ENCODE results near the gene HDAC7.
"Not testable (repeated sequence)": the region's sequence is repeated elsewhere in the genome, so short reads cannot be mapped to it uniquely, and the experiment has no call there.

Gene HDAC7

DNA sequence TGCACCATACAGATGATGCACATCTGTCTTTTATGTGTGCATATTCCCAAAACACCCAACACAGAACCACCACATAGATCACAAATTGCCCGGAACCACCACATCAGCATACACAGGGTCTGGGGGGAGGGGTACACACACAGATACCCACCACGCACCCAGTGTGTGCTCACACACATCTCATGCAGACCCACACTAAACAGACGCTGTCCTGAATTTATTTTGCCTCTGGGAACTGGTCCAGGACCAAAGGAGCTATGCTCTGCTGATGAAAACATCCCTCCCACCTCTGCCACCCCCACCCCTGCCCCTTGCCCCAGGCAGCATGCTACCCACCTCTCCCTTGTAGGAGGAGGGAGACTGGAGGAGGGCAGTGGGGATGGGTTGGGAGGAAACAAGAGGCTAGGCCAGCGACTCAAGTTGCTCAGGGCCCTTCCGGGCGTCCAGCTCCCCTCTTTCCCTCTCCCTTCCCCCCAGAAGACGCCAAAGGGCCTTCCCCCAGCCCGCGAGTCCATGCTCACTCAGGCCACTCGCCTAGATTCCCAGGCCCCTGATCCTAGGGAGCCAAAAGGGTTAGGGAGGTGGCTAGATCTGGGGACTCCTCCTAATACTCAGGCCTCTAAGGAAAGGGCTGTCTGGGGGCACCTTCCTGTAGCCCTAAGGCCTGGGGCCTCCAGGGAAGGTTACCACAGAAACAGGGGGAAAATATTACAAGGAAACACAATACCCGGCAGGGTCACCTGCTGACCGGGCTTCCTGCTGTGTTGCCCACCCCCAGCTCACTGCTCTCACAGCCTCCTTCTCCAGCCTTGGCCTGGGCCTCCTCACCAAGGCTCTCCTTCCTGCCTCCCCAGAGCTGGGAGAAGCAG, 3.1 kb downstream of the HDAC7 start:
- Mint-ChIP-seq H3K27me3 (ENCODE audit: low read depth) (no peaks in the 10 kb centered on the region), H3K9me3 (no peaks in the 10 kb centered on the region), H3K36me3 (ENCODE audit: low read depth) (peaks cover 42% of the 10 kb centered on the region), H3K27ac (peak overlapping the region; percentile 100), H3K4me1 (ENCODE audit: low read depth) (peaks cover 69% of the 10 kb centered on the region), H3K4me3 (peak overlapping the region; percentile 91)

- Mint-ChIP-seq H3K27ac (peak overlapping the region; percentile 100), H3K36me3 (ENCODE audit: low read depth) (peaks cover 51% of the 10 kb centered on the region), H3K4me1 (ENCODE audit: low read depth) (peaks cover 72% of the 10 kb centered on the region), H3K4me3 (peak overlapping the region; percentile 91)
- not testable (repeated sequence) for H3K9me3 Mint-ChIP-seq; H3K27me3 Mint-ChIP-seq (ENCODE audit: low read depth)
Measured at GRCh38 chr12:47815447-47815846, 4.3 kb downstream of the HDAC7 start.

GRCh38 chr12:47814539-47815170, 5.0 kb downstream of the HDAC7 start:
- Mint-ChIP-seq H3K4me3 (peak overlapping the region; percentile 86), H3K27me3 (ENCODE audit: low read depth) (no peaks in the 10 kb centered on the region), H3K4me1 (ENCODE audit: low read depth) (peaks cover 74% of the 10 kb centered on the region), H3K9me3 (no peaks in the 10 kb centered on the region), H3K27ac (peak overlapping the region; percentile 100), H3K36me3 (ENCODE audit: low read depth) (peaks cover 51% of the 10 kb centered on the region)

- H3K27me3 Mint-ChIP-seq (ENCODE audit: low read depth): no peaks in the 10 kb centered on the region
Measured at GRCh38 chr12:47813511-47814196, 6.0 kb downstream of the HDAC7 start.

DNA sequence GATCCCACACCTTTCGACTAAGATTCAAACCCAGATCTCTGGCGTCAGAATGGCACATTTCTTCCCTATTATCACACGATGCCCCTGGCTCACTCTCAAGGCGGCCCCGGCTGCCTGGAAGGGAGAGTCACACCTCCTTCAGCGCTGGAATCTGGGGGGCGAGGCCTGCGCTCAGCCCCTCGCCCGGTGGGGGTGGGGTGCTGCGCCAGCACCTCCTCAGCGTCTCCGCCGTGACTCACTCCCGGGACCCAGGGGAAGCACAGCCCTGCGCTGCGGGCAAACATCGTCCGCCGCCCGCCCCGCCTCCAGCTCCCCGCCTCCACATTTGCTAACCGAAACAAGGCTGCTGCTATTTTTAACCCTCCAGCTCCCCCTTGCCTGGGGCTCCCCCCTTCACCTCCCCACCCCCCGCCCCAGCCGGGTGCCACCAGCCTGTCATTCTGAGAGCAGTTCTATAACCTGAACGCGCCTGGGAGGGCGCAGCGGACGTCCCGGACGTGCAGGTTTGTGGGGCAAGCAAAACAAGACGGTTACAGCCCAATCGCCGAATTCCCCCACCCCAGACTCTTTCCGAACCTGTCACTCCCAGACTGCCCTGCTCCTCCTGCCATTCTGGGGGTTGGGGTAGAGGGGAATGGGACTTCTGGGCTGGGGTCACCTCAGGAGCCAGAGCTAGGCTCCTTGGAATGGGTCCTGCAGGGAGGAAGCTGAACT, 6.7 kb downstream of the HDAC7 start:
- Mint-ChIP-seq H3K27ac (peak overlapping the region; percentile 100), H3K9me3 (no peaks in the 10 kb centered on the region), H3K27me3 (ENCODE audit: low read depth) (no peaks in the 10 kb centered on the region), H3K36me3 (ENCODE audit: low read depth) (peaks cover 44% of the 10 kb centered on the region), H3K4me1 (ENCODE audit: low read depth) (peaks cover 81% of the 10 kb centered on the region), H3K4me3 (peak overlapping the region; percentile 86)

More at GRCh38 chr12:47813511-47814196, 6.0 kb downstream of the HDAC7 start:
- Mint-ChIP-seq H3K9me3 (no peaks in the 10 kb centered on the region), H3K36me3 (ENCODE audit: low read depth) (peaks cover 51% of the 10 kb centered on the region), H3K4me1 (ENCODE audit: low read depth) (peaks cover 80% of the 10 kb centered on the region), H3K27ac (peak overlapping the region; percentile 100), H3K4me3 (peak overlapping the region; percentile 86)

GRCh38 chr12:47811581-47812484, 7.9 kb downstream of the HDAC7 start:
- Mint-ChIP-seq H3K4me3 (peak overlapping the region; percentile 91), H3K9me3 (no peaks in the 10 kb centered on the region), H3K36me3 (ENCODE audit: low read depth) (peaks cover 41% of the 10 kb centered on the region), H3K4me1 (ENCODE audit: low read depth) (peaks cover 83% of the 10 kb centered on the region), H3K27me3 (ENCODE audit: low read depth) (no peaks in the 10 kb centered on the region), H3K27ac (peak overlapping the region; percentile 100)

DNA sequence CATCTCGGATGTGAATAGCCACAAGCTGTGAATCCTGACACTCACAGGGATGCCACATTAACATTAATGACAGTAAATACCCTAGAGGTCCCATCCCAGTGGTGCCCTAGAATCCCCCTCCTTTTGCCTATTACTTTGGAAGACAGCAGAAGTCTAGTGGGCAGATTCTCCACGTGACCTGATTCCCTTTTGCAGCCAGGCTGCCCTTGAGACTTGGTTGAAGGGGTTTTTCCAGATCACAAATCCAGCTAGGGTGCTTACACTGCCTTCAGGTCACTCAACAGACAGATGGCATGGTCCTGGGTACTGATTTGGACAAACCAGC, 8.7 kb downstream of the HDAC7 start:
- no peaks in the 10 kb centered on the region for H3K9me3 Mint-ChIP-seq
- no peaks in the 10 kb centered on the region for H3K27me3 Mint-ChIP-seq (ENCODE audit: low read depth)
- H3K4me3 Mint-ChIP-seq: peak overlapping the region; percentile 91
- H3K4me1 Mint-ChIP-seq (ENCODE audit: low read depth): peaks cover 85% of the 10 kb centered on the region
- peak overlapping the region; percentile 100 for H3K27ac Mint-ChIP-seq
- peaks cover 37% of the 10 kb centered on the region for H3K36me3 Mint-ChIP-seq (ENCODE audit: low read depth)

GRCh38 chr12:47809518-47809917, 10.2 kb downstream of the HDAC7 start:
- Mint-ChIP-seq H3K27ac (peak overlapping the region; percentile 100), H3K36me3 (ENCODE audit: low read depth) (peaks cover 38% of the 10 kb centered on the region), H3K4me3 (peak overlapping the region; percentile 37), H3K4me1 (ENCODE audit: low read depth) (peaks cover 86% of the 10 kb centered on the region)
- not testable (repeated sequence) for H3K9me3 Mint-ChIP-seq; H3K27me3 Mint-ChIP-seq (ENCODE audit: low read depth)

DNA sequence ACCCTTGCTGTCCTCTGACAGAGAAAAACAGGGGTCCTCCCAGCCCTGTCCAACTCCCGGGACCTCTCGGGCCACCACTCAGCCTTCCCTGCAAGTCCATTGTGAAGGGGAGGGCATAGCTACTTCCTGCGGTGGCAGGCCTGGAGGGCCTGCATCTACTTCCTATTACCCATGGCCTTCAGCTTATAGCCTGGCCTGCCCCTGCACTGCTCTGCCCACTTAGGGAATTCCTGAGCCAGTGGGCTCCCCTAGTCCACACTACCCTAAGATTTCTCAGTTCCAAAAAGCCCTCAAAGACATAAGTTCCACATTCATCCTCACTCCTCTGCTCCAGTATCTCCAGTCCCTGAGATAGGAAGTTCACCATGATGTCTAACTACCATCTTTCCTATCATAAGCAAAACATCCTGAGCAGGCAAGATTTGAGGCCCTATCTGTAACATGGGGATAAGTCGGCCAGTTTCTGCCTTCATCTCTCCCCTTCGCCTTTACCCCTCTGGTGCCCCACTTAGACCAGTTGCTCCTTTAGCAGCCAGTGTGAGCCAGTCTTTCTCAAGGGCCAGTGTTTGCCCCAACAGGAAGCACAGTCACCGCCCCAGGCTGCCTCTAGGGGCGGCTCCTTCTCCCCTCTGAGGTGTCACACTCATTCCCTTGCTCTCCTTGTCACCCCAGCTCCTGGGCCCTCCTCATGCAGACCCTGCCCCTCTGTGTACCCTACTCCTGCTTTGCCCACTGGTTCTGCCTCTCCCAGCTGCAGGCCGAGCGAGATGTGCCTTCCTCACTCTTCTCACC, 10.9 kb downstream of the HDAC7 start:
- Mint-ChIP-seq H3K36me3 (ENCODE audit: low read depth) (peaks cover 37% of the 10 kb centered on the region), H3K9me3 (no peaks in the 10 kb centered on the region), H3K4me3 (peak overlapping the region; percentile 81), H3K4me1 (ENCODE audit: low read depth) (peaks cover 85% of the 10 kb centered on the region), H3K27me3 (ENCODE audit: low read depth) (no peaks in the 10 kb centered on the region), H3K27ac (peak overlapping the region; percentile 95)

GRCh38 chr12:47808050-47808449, 11.7 kb downstream of the HDAC7 start:
- Mint-ChIP-seq H3K4me3 (peak overlapping the region; percentile 81), H3K9me3 (no peaks in the 10 kb centered on the region), H3K4me1 (ENCODE audit: low read depth) (peaks cover 85% of the 10 kb centered on the region), H3K27me3 (ENCODE audit: low read depth) (no peaks in the 10 kb centered on the region), H3K36me3 (ENCODE audit: low read depth) (peaks cover 35% of the 10 kb centered on the region), H3K27ac (peak overlapping the region; percentile 95)

- Mint-ChIP-seq H3K27ac (peak overlapping the region; percentile 95), H3K4me1 (ENCODE audit: low read depth) (peaks cover 90% of the 10 kb centered on the region), H3K4me3 (peak overlapping the region; percentile 81), H3K36me3 (ENCODE audit: low read depth) (peaks cover 35% of the 10 kb centered on the region), H3K27me3 (ENCODE audit: low read depth) (no peaks in the 10 kb centered on the region), H3K9me3 (no peaks in the 10 kb centered on the region)
Measured at GRCh38 chr12:47807338-47807737, 12.4 kb downstream of the HDAC7 start.

- no peaks in the 10 kb centered on the region for H3K9me3 Mint-ChIP-seq
- H3K36me3 Mint-ChIP-seq (ENCODE audit: low read depth): peaks cover 29% of the 10 kb centered on the region
- peak overlapping the region; percentile 88 for H3K27ac Mint-ChIP-seq
- H3K27me3 Mint-ChIP-seq (ENCODE audit: low read depth): no peaks in the 10 kb centered on the region
- H3K4me1 Mint-ChIP-seq (ENCODE audit: low read depth): peaks cover 87% of the 10 kb centered on the region
- H3K4me3 Mint-ChIP-seq: peak overlapping the region; percentile 52
Measured at GRCh38 chr12:47805417-47805816, 14.3 kb downstream of the HDAC7 start.

GRCh38 chr12:47804171-47804570, 15.5 kb downstream of the HDAC7 start:
- no peaks in the 10 kb centered on the region for H3K9me3 Mint-ChIP-seq
- no peaks in the 10 kb centered on the region for H3K27me3 Mint-ChIP-seq (ENCODE audit: low read depth)
- H3K4me1 Mint-ChIP-seq (ENCODE audit: low read depth): peaks cover 91% of the 10 kb centered on the region
- peaks cover 32% of the 10 kb centered on the region for H3K36me3 Mint-ChIP-seq (ENCODE audit: low read depth)
- no peak overlapping the region for H3K4me3 Mint-ChIP-seq
- H3K27ac Mint-ChIP-seq: peak overlapping the region; percentile 83
